ENCODE results near the gene ACER3. TPM values are rescaled to one million over a fixed set of nuclear protein-coding genes. Genes with fewer than 3 reads are reported as not detected.
A peak's percentile ranks its signal among the peaks of the same experiment; 100 is the strongest.
"Not testable (repeated sequence)": the region's sequence is repeated elsewhere in the genome, so short reads cannot be mapped to it uniquely, and the experiment has no call there.

The ACER3 gene
- polyA plus RNA-seq, 3 donors, result 22.9 to 45.4 (median 23.6) TPM

GRCh38 chr11:76955459-76956114 lies 94.9 kb downstream of the ACER3 start:
- Histone ChIP-seq H3K9me3 (replicated peaks in 1 of 2; ENCODE audit: control insufficient read depth in 1 of 2, insufficient read depth in 1 of 2, low read length in 2 of 2) (no peaks in the 10 kb centered on the region), H2AFZ (ENCODE audit: insufficient read depth, low read depth, low read length, poor library complexity, severe bottlenecking) (no peak overlapping the region), H3K9ac (ENCODE audit: insufficient read depth, low read length, poor library complexity, severe bottlenecking) (no peak overlapping the region), H4K20me1 (ENCODE audit: insufficient read depth, low read length) (peaks cover 32% of the 10 kb centered on the region), H3K36me3 (replicated peaks in 1 of 2; ENCODE audit: control insufficient read depth in 1 of 2, insufficient read depth in 2 of 2, low read length in 2 of 2) (peaks cover 13 to 49% of the 10 kb centered on the region in 2 donors), H3K4me3 (replicated peaks in 1 of 3; ENCODE audit: low read depth in 2 of 3, low read length in 3 of 3) (no peak overlapping the region), H3K27me3 (ENCODE audit: control insufficient read depth in 2 of 2, insufficient read depth in 2 of 2, low read length in 2 of 2) (no peaks in the 10 kb centered on the region), H3K79me2 (ENCODE audit: insufficient read depth, low read length) (peaks cover 4% of the 10 kb centered on the region), H3K4me1 (ENCODE audit: control insufficient read depth in 1 of 2, insufficient read depth in 2 of 2, low read length in 2 of 2) (no peaks in the 10 kb centered on the region), H3K4me2 (replicated peaks; ENCODE audit: extremely low read depth, low read length, poor library complexity, severe bottlenecking) (no peak overlapping the region), H3K27ac (ENCODE audit: low read depth in 1 of 2, low read length in 2 of 2) (no peak overlapping the region)
- Mint-ChIP-seq H3K4me3 (no peak overlapping the region), H3K4me1 (peaks cover 8% of the 10 kb centered on the region), H3K27ac (no peak overlapping the region), H3K9me3 (peaks cover 0 to 12% (median 3%) of the 10 kb centered on the region in 7 donors), H3K36me3 (peaks cover 42 to 53% of the 10 kb centered on the region in 2 donors), H3K27me3 (ENCODE audit: low read depth in 3 of 3) (peaks cover 0 to 2% (median 2%) of the 10 kb centered on the region in 3 donors)
- DNase-seq, result no peak
- WGBS (ENCODE audit: insufficient coverage), result no CpG with 5 or more reads among the region's 3 CpGs
- intact Hi-C loops (cut with micrococcal nuclease), result no loop called here
- TF ChIP-seq CTCF (IDR thresholded peaks at IDR 0.05), result no peak

DNA sequence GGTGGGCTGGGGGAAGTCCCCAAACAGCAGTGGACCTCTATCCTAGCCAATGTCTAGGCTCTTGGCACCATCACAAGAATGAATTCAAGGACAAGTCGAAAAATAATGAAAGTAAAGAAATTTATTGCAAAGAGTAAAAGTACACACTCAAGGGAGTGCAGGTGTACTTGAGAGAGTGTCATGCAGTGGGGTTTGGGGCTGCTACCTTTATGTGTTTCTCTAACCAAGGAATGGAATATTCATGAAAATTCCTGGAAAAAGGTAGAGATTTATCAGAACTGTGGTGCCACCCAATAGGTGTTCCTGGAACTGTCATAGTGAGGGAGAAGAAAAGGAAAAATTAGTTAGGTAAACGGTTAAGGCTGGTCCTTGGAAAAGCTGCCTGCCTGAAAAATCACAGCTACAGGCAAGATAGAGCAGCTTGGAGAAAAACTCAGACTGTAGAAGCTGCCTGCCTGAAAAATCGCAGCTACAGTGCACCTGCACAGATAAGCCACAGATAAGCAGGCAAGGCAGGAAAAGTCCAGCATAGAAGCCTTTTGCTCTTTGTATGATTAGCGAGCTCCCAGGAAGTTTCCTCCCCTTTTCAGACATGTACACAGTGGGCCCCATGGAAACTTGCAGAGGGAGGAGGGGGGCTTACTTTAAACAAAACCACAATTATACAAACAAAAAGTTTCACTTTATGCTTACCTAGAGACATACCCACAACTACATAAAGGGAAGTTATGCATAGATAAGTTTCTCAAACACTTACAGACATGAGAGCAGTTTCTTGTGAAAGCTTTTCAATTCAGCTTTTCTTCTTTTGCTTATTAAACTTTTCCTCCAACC lies 102.1 kb downstream of the ACER3 start:
- peaks cover 52 to 67% of the 10 kb centered on the region in 2 donors for H3K36me3 Mint-ChIP-seq
- WGBS (ENCODE audit: insufficient coverage), result 49% methylated on average over 2 of the region's 4 CpGs
- H3K79me2 ChIP-seq (ENCODE audit: insufficient read depth, low read length), result no peaks in the 10 kb centered on the region
- no peak overlapping the region for H3K27ac ChIP-seq (ENCODE audit: low read depth in 1 of 2, low read length in 2 of 2)
- peak overlapping the region in 2 of 7 donors; percentile 50 to 69 for H3K27ac Mint-ChIP-seq
- no peak overlapping the region for H3K4me2 ChIP-seq (replicated peaks; ENCODE audit: extremely low read depth, low read length, poor library complexity, severe bottlenecking)
- H3K4me1 Mint-ChIP-seq, result no peaks in the 10 kb centered on the region
- no peak overlapping the region for H2AFZ ChIP-seq (ENCODE audit: insufficient read depth, low read depth, low read length, poor library complexity, severe bottlenecking)
- intact Hi-C loops (cut with micrococcal nuclease), result no loop called here
- no peak overlapping the region for H3K4me3 Mint-ChIP-seq
- no peaks in the 10 kb centered on the region for H4K20me1 ChIP-seq (ENCODE audit: insufficient read depth, low read length)
- H3K9ac ChIP-seq (ENCODE audit: insufficient read depth, low read length, poor library complexity, severe bottlenecking), result no peak overlapping the region
- peaks cover 13 to 16% of the 10 kb centered on the region in 2 donors for H3K9me3 ChIP-seq (replicated peaks in 1 of 2; ENCODE audit: control insufficient read depth in 1 of 2, insufficient read depth in 1 of 2, low read length in 2 of 2)
- H3K27me3 Mint-ChIP-seq (ENCODE audit: low read depth in 3 of 3), result no peaks in the 10 kb centered on the region
- H3K4me1 ChIP-seq (ENCODE audit: control insufficient read depth in 1 of 2, insufficient read depth in 2 of 2, low read length in 2 of 2), result no peaks in the 10 kb centered on the region
- TF ChIP-seq CTCF (IDR thresholded peaks at IDR 0.05), result no peak
- H3K27me3 ChIP-seq (ENCODE audit: control insufficient read depth in 2 of 2, insufficient read depth in 2 of 2, low read length in 2 of 2), result no peaks in the 10 kb centered on the region
- no peak overlapping the region for H3K4me3 ChIP-seq (replicated peaks in 1 of 3; ENCODE audit: low read depth in 2 of 3, low read length in 3 of 3)
- peaks cover 35 to 52% of the 10 kb centered on the region in 2 donors for H3K36me3 ChIP-seq (replicated peaks in 1 of 2; ENCODE audit: control insufficient read depth in 1 of 2, insufficient read depth in 2 of 2, low read length in 2 of 2)
- H3K9me3 Mint-ChIP-seq, result peaks cover 14 to 31% (median 22%) of the 10 kb centered on the region in 7 donors
- no peak for DNase-seq

- intact Hi-C loops (cut with micrococcal nuclease); H4K20me1 ChIP-seq (ENCODE audit: insufficient read depth, low read length); H3K4me3 Mint-ChIP-seq; DNase-seq; H3K79me2 ChIP-seq (ENCODE audit: insufficient read depth, low read length); H3K27ac ChIP-seq (ENCODE audit: low read depth in 1 of 2, low read length in 2 of 2); H3K4me1 ChIP-seq (ENCODE audit: control insufficient read depth in 1 of 2, insufficient read depth in 2 of 2, low read length in 2 of 2); H3K9ac ChIP-seq (ENCODE audit: insufficient read depth, low read length, poor library complexity, severe bottlenecking); H3K27me3 Mint-ChIP-seq (ENCODE audit: low read depth in 3 of 3); H3K27me3 ChIP-seq (ENCODE audit: control insufficient read depth in 2 of 2, insufficient read depth in 2 of 2, low read length in 2 of 2); H3K4me3 ChIP-seq (replicated peaks in 1 of 3; ENCODE audit: low read depth in 2 of 3, low read length in 3 of 3); H2AFZ ChIP-seq (ENCODE audit: insufficient read depth, low read depth, low read length, poor library complexity, severe bottlenecking); H3K4me1 Mint-ChIP-seq; H3K27ac Mint-ChIP-seq; H3K4me2 ChIP-seq (replicated peaks; ENCODE audit: extremely low read depth, low read length, poor library complexity, severe bottlenecking): not testable (repeated sequence)
- 95% methylated on average over 14 of the region's 16 CpGs for WGBS (ENCODE audit: insufficient coverage)
- Mint-ChIP-seq H3K36me3 (peaks cover 50 to 59% of the 10 kb centered on the region in 2 donors), H3K9me3 (peaks cover 14 to 31% (median 22%) of the 10 kb centered on the region in 7 donors)
- Histone ChIP-seq H3K9me3 (replicated peaks in 1 of 2; ENCODE audit: control insufficient read depth in 1 of 2, insufficient read depth in 1 of 2, low read length in 2 of 2) (peaks cover 13 to 16% of the 10 kb centered on the region in 2 donors), H3K36me3 (replicated peaks in 1 of 2; ENCODE audit: control insufficient read depth in 1 of 2, insufficient read depth in 2 of 2, low read length in 2 of 2) (peaks cover 35 to 47% of the 10 kb centered on the region in 2 donors)
Observed at GRCh38 chr11:76963417-76964168, 102.9 kb downstream of the ACER3 start.

Data from CD14-positive monocyte (primary cell).